Measurements from ENCODE around the gene ESRRG. TPM values are rescaled to one million over a fixed set of nuclear protein-coding genes. Genes with fewer than 3 reads are reported as not detected.

Gene ESRRG
- 0.33 and 1.4 TPM in 2 replicates for total RNA-seq

GRCh38 chr1:216723274-216723780 is at the start of gene ESRRG:
TSS of gene ESRRG (minus strand) at chr1:216723429. CDS start at chr1:216723299, 130 bp downstream.

